PC-3 (cell line): Measurements from ENCODE around the gene LAMTOR2. TPM values are rescaled to one million over a fixed set of nuclear protein-coding genes. Genes with fewer than 3 reads are reported as not detected.

Source experiments
- ATAC-seq: fragments of 200-7000 bp; cut with Tn5 transposase; 2 replicates; pipeline ENCODE4 v1.9.1; 2020; ENCODE audit warnings: mild to moderate bottlenecking, moderate library complexity
- BruUV-seq: library from RNA; stranded (reverse); fragments of 400-500 nt; replicated peaks from 2 replicates; lab custom pipeline; 2021; lab: Mats Ljungman, UMichigan
- CTCF ChIA-PET: fragments of 300-600 bp; sonication (Branson Sonifier 250); formaldehyde crosslinking; loops from one replicate; lab custom pipeline; 2022; ENCODE audit warnings: antibody characterized with exemption; lab: Charles Lee
- POLR2A ChIA-PET: fragments of 300-600 bp; sonication (Branson Sonifier 250); formaldehyde crosslinking; loops from one replicate; lab custom pipeline; 2022; ENCODE audit warnings: antibody characterized with exemption; ENCODE audit not compliant: unreplicated experiment; lab: Charles Lee
- DNase-seq: peaks from one replicate; pipeline ENCODE4 v3.0.0-alpha.2; 2015
- H2AFZ ChIP-seq: fragments of 300-600 bp; sonication (generic); 2 replicates; pipeline ENCODE4 v1.6.0; 2016; ENCODE audit warnings: antibody characterized with exemption, low read length
- H3F3A ChIP-seq: fragments of 300-600 bp; sonication (generic); one replicate; pipeline ENCODE4 v1.6.0; 2017; ENCODE audit warnings: antibody characterized with exemption, low read length, control low read depth, mild to moderate bottlenecking; ENCODE audit not compliant: unreplicated experiment
- H3K27ac ChIP-seq: fragments of 300-600 bp; sonication (generic); 2 replicates; pipeline ENCODE4 v1.5.1; 2016; ENCODE audit warnings: mild to moderate bottlenecking, low read length
- H3K27me3 ChIP-seq: fragments of 300-600 bp; sonication (generic); 2 replicates; pipeline ENCODE4 v1.6.1; 2016; ENCODE audit warnings: low read length, mixed read lengths
- H3K36me3 ChIP-seq: fragments of 300-600 bp; sonication (generic); 2 replicates; pipeline ENCODE4 v1.6.1; 2016; ENCODE audit warnings: low read depth, mixed run types, low read length, mixed read lengths
- H3K4me1 ChIP-seq: fragments of 300-600 bp; sonication (generic); 2 replicates; pipeline ENCODE4 v1.5.1; 2016; ENCODE audit warnings: low read length; ENCODE audit not compliant: insufficient read depth
- H3K4me2 ChIP-seq: fragments of 300-600 bp; sonication (generic); 2 replicates; pipeline ENCODE4 v1.6.0; 2016; ENCODE audit warnings: low read length
- H3K4me3 ChIP-seq: fragments of 300-600 bp; sonication (generic); 2 replicates; pipeline ENCODE4 v1.5.1; 2016; ENCODE audit warnings: mild to moderate bottlenecking, low read length, mixed read lengths
- H3K79me2 ChIP-seq: fragments of 300-600 bp; sonication (generic); 2 replicates; pipeline ENCODE4 v1.6.1; 2017; ENCODE audit warnings: low read length, mixed read lengths
- H3K9ac ChIP-seq: fragments of 300-600 bp; sonication (generic); 2 replicates; pipeline ENCODE4 v1.6.0; 2016; ENCODE audit warnings: mild to moderate bottlenecking, low read length
- H3K9me2 ChIP-seq: fragments of 300-600 bp; sonication (generic); replicated peaks from 2 replicates; pipeline ENCODE4 v1.6.1; 2016; ENCODE audit warnings: mixed run types, low read length, mixed read lengths
- H3K9me3 ChIP-seq: fragments of 300-600 bp; sonication (generic); 2 replicates; pipeline ENCODE4 v1.6.1; 2016; ENCODE audit warnings: low read length, mixed read lengths
- H4K20me1 ChIP-seq: fragments of 300-600 bp; sonication (generic); 2 replicates; pipeline ENCODE4 v1.6.1; 2016; ENCODE audit warnings: low read length, mixed read lengths
- EZH2 ChIP-seq: fragments of 300-600 bp; sonication (generic); IDR thresholded peaks from one replicate; pipeline ENCODE4 v1.6.1; 2017; ENCODE audit warnings: antibody characterized with exemption, mild to moderate bottlenecking, low read length; ENCODE audit not compliant: unreplicated experiment
- EZH2phosphoT487 ChIP-seq: fragments of 300-600 bp; sonication (generic); IDR thresholded peaks from 2 replicates; pipeline ENCODE4 v1.6.1; 2018; ENCODE audit warnings: mild to moderate bottlenecking, antibody characterized with exemption, low read length, borderline replicate concordance
- intact Hi-C: fragments of 100-400 bp; cut with micrococcal nuclease; formaldehyde crosslinking; loops from 2 replicates; pipeline ENCODE4 v1.9.0; 2023
- total RNA-seq: library from RNA; depleted of rRNA; stranded (reverse); fragments of >200 nt; gene quantifications from 2 replicates; pipeline ENCODE4 v1.2.3, GENCODE V29; 2014
- TF ChIP-seq, protein P1 (sequence below): fragments of 300-600 bp; sonication (generic); conservative IDR thresholded peaks from 2 replicates; pipeline ENCODE4 v1.5.1; 2017; ENCODE audit warnings: antibody characterized with exemption, low read depth, mild to moderate bottlenecking, low read length

Gene LAMTOR2
- total RNA-seq, 1 experiment from 2014 or later: 130 TPM

DNA sequence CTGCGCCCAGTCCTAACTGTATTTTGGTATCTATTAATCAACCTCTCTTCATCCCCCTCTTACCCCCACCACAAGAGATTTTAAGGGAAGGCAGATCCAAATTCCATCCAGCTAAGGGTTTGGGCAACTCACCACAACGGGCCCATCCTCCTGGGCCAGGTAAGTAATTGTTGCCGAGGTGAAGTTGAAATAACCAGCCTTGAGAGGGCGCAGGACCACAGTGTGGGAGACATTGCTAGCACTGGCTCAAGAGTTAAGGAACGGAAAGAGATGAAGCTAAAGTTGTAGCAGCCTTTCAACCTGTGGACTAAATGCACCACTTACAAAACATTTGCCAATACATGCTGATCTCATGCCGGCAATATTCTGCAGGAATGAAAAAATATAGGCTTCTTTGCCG is 39.8 kb upstream of the LAMTOR2 start:
- CTCF ChIA-PET: no interaction called here
- no peak for ATAC-seq
- BruUV-seq: no TSS peak

DNA sequence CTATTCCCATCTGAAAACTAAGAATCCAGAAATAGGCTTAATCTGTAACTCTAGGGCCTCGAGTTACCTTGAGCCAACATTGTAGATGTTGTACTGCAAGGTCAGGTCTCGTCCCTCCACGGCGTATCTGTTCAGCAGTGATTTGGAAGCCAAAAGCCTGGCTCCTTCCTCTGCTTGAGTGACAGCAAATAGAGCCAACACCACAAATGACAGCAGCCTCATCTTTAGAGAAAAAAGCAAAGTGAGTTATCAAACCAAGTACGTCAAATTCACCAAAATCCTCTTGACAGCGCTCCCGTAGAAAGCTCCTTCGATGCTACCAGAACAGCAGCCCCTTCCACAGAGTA is 34.7 kb upstream of the LAMTOR2 start:
- Histone ChIP-seq H3K4me1 (peaks cover 6% of the 10 kb centered on the region; the same call in 1 of the 2 replicates), H3K4me2 (peak overlapping the region; percentile 88), H3K9ac (peak overlapping the region; percentile 67), H4K20me1 (0 out of 2 replicates have a peak, but pooled peaks cover 3% of the 10 kb centered on the region), H2AFZ (no peak overlapping the region), H3F3A (no peaks in the 10 kb centered on the region), H3K79me2 (peaks cover 34% of the 10 kb centered on the region), H3K27me3 (no peaks in the 10 kb centered on the region), H3K4me3 (peak overlapping the region; percentile 75), H3K9me2 (no peaks in the 10 kb centered on the region), H3K9me3 (no peaks in the 10 kb centered on the region), H3K36me3 (peaks cover 21% of the 10 kb centered on the region), H3K27ac (no peak overlapping the region)
- ATAC-seq (no peak), DNase-seq (no peak)
- intact Hi-C loops: loop anchor here (1.0 kb wide), 1 partner anchor 82 kb away; no protein-coding TSS in a partner anchor
- BruUV-seq: TSS peak; percentile 68
- ChIA-PET CTCF (no interaction called here), POLR2A (interaction anchor here (0.7 kb wide), 1 partner anchor 17 kb away, joined by 14 read pairs; no protein-coding TSS in a partner anchor)
- TF ChIP-seq, protein P1, sequence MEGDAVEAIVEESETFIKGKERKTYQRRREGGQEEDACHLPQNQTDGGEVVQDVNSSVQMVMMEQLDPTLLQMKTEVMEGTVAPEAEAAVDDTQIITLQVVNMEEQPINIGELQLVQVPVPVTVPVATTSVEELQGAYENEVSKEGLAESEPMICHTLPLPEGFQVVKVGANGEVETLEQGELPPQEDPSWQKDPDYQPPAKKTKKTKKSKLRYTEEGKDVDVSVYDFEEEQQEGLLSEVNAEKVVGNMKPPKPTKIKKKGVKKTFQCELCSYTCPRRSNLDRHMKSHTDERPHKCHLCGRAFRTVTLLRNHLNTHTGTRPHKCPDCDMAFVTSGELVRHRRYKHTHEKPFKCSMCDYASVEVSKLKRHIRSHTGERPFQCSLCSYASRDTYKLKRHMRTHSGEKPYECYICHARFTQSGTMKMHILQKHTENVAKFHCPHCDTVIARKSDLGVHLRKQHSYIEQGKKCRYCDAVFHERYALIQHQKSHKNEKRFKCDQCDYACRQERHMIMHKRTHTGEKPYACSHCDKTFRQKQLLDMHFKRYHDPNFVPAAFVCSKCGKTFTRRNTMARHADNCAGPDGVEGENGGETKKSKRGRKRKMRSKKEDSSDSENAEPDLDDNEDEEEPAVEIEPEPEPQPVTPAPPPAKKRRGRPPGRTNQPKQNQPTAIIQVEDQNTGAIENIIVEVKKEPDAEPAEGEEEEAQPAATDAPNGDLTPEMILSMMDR: no peak
- TF ChIP-seq EZH2 (no peak), EZH2phosphoT487 (no peak)

More for the DNA sequence above, 39.8 kb upstream of the LAMTOR2 start:
- no peak overlapping the region for H2AFZ ChIP-seq
- intact Hi-C loops: no loop called here
- TF ChIP-seq EZH2 (no peak), EZH2phosphoT487 (no peak)
- TF ChIP-seq, protein P1: peak; percentile 16; the same call in 1 of the 2 replicates
- 0 out of 2 replicates have a peak, but pooled peaks cover 3% of the 10 kb centered on the region for H4K20me1 ChIP-seq
- no peak for DNase-seq
- no peak overlapping the region for H3K27ac ChIP-seq
- H3K4me3 ChIP-seq: no peak overlapping the region
- no peaks in the 10 kb centered on the region for H3F3A ChIP-seq
- H3K9ac ChIP-seq: no peak overlapping the region
- no peak overlapping the region for H3K4me2 ChIP-seq
- POLR2A ChIA-PET: no interaction called here
- H3K9me3 ChIP-seq: no peaks in the 10 kb centered on the region
- H3K79me2 ChIP-seq: peaks cover 28% of the 10 kb centered on the region
- H3K9me2 ChIP-seq: no peaks in the 10 kb centered on the region
- peaks cover 62% of the 10 kb centered on the region for H3K36me3 ChIP-seq
- peaks cover 4% of the 10 kb centered on the region; the same call in 1 of the 2 replicates for H3K4me1 ChIP-seq
- H3K27me3 ChIP-seq: no peaks in the 10 kb centered on the region
